ENCODE measurements around the gene PARPBP.
"Not testable (repeated sequence)": the region's sequence is repeated elsewhere in the genome, so short reads cannot be mapped to it uniquely, and the experiment has no call there.

PARPBP gene

DNA sequence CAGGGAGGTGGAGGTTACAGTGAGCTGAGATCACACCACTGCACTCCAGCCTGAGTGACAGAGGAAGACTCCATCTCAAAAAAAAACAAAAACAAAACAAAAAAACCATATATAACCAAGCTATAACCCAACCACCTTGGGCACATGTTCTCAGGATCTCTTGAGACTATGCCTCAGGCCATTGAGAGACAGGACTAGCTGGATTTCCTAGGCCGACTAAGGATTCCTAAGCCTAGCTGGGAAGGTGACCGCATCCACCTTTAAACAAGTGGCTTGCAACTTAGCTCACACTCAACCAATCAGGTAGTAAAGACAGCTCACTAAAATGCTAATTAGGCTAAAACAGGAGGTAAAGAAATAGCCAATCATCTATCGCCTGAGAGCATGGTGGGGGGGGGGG, 35.2 kb downstream of the PARPBP start:
- DNase-seq = not testable (repeated sequence)

DNA sequence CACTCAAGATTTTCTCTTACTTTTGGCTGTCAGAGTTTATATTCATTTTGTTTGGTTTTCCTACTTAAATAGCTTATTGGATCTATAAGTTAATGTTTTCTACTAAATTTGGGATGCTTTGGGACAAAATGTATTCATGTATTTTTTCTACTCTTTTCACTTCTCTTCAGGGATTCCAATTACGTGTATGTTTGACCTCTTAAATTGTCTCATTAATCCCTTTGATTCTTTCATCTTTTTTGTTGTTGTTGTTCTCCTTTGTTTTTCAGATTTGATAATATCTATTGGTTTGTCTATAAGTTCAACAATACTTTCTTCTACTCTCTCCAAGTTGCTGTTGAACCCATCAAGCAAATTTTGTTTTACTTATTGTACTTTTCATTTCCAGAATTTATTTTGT, 43.4 kb downstream of the PARPBP start:
- DNase-seq = no peak

DNA sequence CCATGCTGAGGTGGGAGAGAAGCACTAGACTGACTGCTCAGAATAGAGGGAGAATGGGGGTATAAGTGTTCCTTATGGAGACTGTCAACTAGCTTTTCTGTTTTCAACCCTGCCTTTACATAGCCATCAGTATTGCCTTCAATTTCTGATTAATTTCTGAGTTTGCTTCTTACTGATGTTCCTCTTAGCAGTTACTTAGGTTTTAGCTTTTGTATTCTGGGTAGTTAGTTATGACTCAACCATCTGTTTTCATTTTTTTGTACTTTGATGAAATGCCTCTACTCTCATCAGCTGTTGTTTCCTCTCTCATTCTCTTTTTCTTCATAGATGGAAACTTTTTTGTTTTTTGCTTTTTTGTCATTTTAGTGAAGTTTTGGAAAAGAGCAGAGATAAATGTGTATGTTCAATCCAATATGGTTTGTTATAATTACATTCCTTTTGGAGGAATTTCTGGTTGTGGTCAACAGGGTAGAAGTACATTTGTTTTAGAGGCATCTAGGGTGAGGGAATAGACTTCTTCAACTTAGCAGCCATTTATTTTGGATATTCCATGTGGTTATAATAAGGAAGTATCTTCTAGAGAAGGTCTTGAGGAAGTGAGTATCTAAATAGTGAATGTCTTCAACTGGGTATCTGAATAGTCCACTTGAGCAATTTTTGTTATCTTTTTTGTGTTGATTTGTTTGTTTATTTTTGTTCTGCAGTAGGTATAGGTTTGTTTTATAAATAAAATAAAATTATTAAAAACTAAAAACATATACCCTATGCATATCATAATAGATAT, 48.0 kb downstream of the PARPBP start:
- DNase-seq = no peak

DNA sequence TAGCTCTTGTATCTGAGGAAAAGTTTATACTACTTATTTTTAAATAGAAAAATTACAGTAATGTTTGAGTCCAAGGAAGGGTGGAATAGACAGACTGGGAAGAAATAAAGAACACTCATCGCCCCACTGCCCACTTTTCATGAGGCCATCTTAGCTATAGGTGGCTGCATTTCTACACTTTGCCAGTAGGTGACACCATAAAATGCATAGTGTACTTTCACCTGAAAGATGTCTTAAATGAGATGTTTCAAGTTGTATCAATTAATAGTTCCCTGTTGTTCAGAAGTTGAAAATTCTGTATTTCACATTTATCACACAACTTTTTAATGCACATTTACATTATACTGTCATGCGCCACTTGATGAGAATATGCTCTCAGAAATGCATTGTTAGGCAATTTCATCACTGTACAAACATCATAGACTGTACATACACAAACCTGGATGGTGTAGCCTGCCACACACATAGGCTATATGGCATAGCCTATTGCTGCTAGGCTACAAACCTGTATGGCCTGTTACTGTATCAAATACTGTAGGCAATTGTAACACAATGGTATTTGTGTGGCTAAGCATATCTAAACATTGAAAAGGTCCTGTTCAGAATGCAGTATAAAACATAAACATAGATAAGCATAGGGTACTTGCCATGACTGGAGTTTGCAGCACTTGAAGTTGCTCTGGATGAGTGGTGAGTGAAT, 50.1 kb downstream of the PARPBP start:
- peak; percentile 4 for DNase-seq

DNA sequence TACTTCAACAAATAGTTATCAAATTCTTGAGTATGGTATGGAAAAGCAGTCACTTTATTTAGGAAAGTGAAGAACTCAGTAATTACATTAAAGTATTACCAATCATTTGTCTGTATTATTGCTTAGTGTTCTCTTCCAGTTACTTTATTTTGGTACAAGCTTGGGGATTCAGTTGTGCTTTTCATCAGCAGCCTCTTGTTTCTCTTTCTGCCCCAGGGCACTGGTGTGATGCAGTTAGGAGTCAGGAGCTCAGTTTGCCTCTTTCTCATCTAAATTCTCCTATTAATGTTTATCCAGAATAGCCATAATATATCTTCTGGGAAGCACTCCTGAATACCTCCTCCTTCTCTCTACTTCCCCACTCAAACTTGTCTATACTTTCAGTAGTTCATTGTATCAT, 52.0 kb downstream of the PARPBP start:
- DNase-seq = no peak

DNA sequence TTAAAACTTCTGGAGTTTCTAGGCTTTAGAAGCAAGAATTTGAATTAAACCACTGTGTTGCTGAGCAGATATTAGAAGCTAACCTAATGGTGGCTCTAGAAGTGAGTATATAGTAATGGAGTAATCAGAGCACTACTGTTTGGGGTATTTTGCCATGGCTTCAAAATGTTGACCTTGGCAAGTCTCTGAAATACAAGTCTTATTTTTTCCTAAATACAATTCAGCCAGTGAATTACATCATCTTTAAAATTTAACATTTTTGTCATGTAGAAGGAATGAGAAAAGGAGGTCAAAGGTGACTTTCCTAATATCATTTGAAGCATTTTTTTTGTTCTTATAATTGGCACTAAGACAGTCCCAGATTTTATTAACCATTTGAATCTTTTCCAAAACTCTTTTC, 52.5 kb downstream of the PARPBP start:
- no peak for DNase-seq

DNA sequence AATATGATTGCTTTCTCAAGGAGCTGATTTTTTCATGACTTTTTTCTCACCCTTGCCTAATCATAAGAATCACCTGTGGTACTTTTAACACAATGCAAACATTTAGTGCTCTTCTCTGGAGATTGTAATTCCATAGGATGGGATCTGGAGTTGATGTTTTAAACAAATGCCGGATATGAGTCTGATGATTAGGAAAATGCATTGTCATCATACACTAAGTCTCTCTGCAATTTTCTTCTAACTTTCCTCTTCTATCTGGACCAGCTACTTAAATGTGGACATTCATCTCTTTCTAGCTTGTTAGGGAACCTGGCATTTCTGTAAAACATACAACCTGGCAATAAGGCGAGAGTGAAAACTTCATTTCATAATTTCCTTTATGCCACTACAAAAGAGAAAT, 54.1 kb downstream of the PARPBP start:
- DNase-seq = no peak

DNA sequence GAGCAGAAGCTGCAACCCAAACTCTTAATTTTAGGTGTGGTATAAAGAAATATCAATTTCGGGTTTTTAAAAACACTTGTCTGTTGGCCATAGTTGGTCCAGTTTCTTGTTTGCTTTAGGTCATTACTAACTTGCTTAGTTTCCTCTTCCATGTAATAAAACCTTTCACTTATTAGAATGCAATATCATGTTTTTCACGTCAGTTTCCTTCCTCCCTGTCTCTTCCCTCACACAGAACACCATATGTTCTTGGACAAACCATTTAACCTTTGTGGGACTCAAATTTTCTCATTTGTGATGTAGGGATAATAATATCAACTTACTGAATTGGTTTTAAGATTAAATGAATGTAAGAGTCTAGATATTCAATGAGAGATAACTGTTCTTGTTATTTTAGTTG, 54.8 kb downstream of the PARPBP start:
- DNase-seq = no peak

DNA sequence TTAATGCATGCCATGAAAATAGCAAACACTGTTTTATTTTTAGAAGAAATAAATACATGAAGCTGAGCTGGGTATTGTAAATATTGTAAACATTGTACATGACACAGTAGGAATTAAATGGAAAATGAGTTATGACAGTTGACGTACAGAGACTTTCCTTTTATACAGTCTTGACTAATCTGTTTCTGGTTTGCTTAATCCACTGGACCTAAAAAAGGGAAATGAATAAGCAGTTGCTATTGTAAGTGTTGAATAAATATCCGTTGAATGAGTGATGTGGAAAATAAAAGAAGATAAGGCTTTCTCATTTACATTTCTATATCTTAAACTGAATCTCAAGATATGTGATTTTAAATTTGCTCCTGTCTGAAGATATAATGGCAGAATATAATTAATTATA, 62.7 kb downstream of the PARPBP start:
- no peak for DNase-seq

DNA sequence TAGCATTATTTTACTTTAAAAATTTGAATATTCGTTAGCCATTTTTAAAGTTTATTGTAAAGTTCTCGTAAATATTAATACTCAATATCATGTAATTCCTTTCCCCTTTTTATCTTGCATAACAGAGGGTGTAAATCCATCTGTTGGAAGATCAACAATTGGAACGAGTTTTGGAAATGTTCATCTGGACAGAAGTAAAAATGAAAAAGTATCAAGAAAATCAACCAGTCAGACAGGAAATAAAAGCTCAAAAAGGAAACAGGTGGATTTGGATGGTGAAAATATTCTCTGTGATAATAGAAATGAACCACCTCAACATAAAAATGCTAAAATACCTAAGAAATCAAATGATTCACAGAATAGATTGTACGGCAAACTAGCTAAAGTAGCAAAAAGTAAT, 75.8 kb downstream of the PARPBP start:
- no peak for DNase-seq

DNA sequence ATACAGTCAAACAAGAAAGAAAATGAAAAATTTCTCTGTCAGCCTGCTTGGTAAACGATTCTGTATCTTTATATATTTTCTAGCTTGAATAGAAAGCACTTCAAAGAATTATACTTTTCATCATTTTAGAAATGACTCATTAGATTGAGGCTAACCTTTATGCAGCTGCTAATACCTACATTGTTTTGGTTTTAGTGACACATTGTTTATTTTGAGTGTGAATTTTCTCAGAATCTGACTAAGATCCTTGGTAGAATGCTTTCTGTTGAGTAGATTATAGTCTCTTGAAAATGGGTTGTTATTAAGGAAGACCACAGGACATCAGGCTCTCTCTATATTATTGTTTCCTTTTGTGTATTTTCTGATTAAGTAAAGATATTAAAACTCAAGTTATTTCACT, 77.8 kb downstream of the PARPBP start, which contains the start of gene PMCH:
TSS of gene PMCH (minus strand) at position 45 of the 400 bp plus-strand sequence. CDS start 63 bp downstream, outside the sequence.
- DNase-seq = no peak

DNA sequence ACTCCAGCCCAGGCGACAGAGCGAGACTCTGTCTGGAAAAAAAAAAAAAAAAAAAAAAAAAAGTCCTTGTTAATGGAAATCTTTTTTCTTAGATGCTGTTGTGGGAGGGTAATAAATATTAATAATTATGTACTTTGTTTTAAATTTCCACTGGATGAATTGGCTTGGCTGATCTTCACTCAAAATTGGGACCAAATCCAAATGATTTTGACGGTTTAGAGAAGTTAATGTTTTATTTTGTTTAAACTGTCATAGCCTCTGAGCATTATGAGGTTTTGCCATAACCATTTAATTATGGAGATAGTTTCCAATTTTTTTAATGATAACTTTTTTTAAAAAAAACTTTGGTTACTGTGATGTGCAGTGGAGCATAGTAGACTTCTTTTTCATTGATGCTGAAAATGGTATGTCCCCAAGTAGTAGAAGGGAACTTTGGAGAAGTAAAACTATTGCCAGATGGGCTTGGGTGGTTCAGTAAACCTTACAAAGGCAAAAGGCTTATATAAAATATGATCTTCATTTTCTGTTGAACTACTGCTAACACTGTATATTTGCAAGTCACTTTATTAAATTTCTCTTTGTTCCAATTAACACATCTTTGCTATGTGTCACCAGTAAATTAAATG, 81.6 kb downstream of the PARPBP start:
- DNase-seq = no peak

DNA sequence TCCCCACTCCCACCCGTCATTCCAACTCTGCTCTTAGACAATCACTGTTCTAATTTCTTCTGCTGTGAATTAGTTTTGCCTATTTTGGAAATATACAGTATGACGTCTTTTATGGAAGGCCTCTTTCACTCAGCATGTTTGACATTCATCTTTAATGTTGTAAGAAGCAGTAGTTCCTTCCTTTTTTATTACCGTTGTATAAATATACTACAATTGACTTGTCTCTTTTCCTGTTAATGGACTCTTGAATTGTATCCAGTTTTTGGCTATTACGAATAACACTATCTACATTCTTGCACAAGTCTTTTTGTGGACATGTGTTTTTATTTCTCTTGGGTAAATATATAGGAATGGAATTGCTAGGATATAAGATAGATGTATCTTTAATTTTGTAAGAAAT, 82.6 kb downstream of the PARPBP start:
- no peak for DNase-seq

DNA sequence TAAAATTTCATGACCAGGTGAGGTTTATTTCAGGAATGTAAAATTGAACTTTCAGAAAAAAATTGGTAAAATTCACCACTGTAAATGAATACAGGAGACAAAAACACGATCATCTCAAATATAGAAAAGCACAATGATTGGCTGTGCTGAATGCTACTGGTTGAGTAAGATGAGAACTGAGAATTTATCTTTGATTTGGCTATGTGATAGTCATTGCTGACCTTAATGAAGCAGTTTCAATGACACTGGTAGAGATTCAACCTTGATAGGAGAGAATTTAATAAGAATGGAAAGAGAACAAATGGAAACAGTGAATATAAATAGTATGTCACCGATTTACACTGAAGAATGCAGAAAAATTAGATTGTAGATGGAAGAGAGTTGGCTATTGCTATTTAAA, 84.0 kb downstream of the PARPBP start:
- DNase-seq = no peak

DNA sequence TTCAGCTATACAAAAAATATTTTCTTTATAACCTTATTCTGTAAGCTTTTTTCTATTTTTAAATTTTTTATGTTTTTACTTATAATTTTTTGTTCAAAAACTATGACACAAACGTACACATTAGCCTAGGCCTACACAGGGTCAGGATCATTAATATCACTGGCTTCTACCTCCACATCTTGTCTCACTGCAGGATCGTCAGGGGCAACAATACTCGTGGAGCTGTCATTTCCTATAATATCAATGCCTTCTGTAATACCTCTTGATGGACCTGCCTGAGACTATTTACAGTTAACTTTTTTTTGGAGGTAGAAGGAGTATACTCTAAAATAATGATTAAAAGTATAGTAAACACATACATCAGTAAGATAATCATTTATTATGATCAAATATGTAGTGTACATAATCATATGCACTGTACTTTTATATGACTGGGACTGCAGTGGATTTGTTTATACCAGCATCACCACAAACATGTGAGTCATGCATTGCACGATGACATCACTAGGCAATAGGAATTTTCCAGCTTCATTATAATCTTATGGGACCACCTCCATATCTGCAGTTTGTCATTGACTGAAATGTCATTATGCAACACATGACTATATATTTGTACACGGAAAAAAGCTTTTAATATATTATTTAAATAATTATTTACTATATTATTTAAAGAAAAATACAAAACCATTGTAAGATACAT, 96.2 kb downstream of the PARPBP start:
- DNase-seq = no peak

DNA sequence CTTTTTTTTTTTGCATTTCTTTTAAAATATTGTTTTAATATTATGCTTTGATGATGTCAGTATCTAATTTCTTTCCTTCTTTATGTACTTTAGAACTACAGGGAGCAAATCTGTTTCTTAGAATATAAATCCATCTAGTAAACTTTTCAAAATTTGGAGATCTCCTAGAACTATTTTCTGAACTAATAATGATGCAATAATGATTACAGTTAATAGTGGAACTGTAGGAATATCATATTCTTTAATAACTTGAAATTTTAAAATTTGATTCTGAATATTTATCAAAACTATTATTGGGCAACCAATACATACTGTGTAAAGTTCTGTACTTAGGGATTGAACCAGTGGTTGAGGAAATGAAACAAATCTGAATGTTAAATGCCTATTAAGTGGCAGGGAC, 100.8 kb downstream of the PARPBP start:
- DNase-seq = no peak

DNA sequence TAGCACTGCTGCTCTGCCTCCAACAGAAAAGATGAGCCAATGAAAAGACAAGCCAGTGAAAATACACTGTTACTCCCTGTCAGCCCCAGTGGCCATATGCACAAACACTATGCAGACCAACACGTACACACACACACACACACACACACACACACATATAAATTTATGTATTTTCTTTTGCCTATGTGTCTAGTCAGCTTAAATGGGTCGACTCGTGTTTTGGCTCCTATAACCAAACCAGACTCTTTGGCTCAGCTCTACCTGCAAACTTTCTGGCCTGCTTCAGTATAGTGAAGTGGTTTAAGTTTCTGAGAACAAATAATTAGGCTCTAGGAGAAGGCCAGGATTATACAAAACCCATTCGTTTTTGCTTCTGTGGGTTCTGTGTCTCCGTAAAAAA, 108.0 kb downstream of the PARPBP start:
- no peak for DNase-seq

DNA sequence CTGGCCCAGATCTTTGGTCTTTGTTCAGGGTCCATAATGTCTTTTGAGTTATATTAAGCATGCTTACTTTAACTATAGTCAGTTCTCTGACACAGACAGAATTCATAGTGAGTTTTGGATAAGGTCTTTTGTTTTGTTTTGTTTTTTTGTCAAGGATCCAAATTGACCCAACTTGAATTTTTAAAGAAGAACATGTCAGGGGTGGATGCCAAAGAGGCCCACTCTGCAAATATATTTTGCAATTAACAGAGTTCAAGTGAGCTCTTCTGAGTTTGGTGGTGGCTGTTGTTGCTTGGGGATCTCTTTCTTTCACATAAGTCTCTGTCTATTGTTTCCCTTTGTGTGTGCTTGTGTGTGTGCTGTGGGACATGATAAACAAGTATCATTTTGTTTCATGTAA, 112.1 kb downstream of the PARPBP start:
- DNase-seq = no peak

DNA sequence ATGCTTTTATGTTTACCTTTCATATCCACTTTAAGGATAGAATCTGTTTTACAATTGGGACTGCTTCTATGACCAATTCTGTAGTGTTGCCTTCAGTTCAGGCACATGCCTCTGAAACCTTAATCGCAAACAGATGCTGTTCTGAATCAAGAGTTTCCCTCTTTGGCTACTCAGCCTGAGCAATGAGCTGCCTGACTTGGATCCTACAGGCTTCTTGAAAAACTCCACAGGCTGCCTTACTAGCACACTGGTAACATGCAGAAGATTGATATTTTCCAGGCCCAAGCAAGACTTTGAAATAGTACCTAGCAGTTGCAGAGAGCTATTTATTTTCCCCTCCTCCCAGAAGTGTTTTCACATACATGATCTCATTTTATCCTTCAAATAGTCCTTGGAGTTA, 112.5 kb downstream of the PARPBP start:
- no peak for DNase-seq

DNA sequence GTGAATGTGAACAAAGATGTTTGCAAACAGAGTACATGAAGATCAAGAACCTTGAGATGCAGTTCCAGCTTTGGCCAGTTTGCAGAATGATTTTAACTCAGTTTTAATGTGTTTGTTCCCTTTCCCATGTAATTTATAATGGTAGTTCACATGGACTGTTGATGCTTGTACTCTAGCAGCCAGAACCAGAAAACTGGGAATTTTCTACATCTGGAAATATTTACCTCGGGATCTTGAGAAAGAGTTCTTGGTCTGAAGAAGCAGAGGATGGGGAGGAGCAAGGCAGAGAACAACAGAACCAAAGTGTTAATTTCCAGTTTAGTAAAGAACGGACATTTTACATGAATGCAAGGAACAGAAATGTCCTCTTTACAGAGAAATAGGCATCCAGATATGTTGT, 114.6 kb downstream of the PARPBP start:
- DNase-seq = no peak

DNA sequence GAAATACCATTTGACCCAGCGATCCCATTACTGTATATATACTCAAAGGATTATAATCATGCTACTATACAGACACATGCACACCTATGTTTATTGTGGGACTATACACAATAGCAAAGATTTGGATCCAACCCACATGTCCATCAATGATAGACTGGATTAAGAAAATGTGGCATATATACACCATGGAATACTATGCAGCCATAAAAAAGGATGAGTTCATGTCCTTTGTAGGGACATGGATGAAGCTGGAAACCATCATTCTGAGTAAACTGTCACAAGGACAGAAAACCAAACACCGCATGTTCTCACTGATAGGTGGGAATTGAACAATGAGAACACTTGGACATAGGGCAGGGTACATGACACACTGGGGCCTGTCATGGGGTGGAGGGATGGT, 120.9 kb downstream of the PARPBP start:
- not testable (repeated sequence) for DNase-seq

Data from NCI-H2171 treated with DMSO at 0.1 percent for 48 hours (cell line).